Fibroblast of villous mesenchyme (primary cell): ENCODE measurements around the gene XAGE2. TPM values are rescaled to one million over a fixed set of nuclear protein-coding genes. Genes with fewer than 3 reads are reported as not detected.

Source experiments
- DNase-seq: peaks from one replicate; pipeline ENCODE4 v3.0.0-alpha.2; 2010; ENCODE audit warnings: low read depth
- H3K4me3 ChIP-seq: 2 replicates; pipeline ENCODE4 v1.5.1; 2011; ENCODE audit warnings: low read depth, mild to moderate bottlenecking, low read length
- total RNA-seq: library from RNA; depleted of rRNA; stranded (reverse); fragments of >200 nt; gene quantifications from 2 replicates; pipeline ENCODE4 v1.2.3, GENCODE V29; 2012
- TF ChIP-seq, protein P1 (sequence below): IDR thresholded peaks from 2 replicates; pipeline ENCODE4 v1.5.1; 2012; ENCODE audit warnings: low read depth, mild to moderate bottlenecking, low read length; ENCODE audit not compliant: insufficient read depth

The XAGE2 gene
- total RNA-seq, 1 donor, result not detected

GRCh38 chrX:52352551-52352950 lies 16.3 kb upstream of the XAGE2 start:
- no peak for DNase-seq
- TF ChIP-seq, protein P1, sequence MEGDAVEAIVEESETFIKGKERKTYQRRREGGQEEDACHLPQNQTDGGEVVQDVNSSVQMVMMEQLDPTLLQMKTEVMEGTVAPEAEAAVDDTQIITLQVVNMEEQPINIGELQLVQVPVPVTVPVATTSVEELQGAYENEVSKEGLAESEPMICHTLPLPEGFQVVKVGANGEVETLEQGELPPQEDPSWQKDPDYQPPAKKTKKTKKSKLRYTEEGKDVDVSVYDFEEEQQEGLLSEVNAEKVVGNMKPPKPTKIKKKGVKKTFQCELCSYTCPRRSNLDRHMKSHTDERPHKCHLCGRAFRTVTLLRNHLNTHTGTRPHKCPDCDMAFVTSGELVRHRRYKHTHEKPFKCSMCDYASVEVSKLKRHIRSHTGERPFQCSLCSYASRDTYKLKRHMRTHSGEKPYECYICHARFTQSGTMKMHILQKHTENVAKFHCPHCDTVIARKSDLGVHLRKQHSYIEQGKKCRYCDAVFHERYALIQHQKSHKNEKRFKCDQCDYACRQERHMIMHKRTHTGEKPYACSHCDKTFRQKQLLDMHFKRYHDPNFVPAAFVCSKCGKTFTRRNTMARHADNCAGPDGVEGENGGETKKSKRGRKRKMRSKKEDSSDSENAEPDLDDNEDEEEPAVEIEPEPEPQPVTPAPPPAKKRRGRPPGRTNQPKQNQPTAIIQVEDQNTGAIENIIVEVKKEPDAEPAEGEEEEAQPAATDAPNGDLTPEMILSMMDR, result no peak
- H3K4me3 ChIP-seq, result no peak overlapping the region

DNA sequence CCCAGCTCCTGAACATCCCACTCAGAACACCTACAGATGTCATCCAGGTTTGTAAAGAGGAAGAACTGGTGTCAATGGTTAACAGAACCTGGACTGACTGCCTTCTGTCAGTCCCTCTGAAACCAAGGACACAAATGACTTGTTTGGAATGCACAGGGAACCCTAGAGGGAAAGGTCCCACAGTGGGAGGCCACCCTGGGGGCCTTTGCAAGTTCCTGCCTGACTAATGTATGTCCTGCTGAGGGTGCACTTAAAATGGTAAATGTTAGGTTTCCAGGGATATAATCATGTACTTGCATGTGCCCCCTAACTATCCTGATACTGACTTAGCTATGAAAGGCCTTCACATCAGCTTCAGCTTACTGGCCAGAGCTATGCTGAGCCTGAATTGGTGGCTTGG lies 15.0 kb upstream of the XAGE2 start:
- H3K4me3 ChIP-seq, result no peak overlapping the region
- no peak for DNase-seq

GRCh38 chrX:52355108-52355507 lies 13.7 kb upstream of the XAGE2 start:
- DNase-seq, result no peak
- TF ChIP-seq, protein P1, result no peak
- no peak overlapping the region for H3K4me3 ChIP-seq

More for the DNA sequence above, 15.0 kb upstream of the XAGE2 start:
- TF ChIP-seq, protein P1, result no peak

GRCh38 chrX:52359614-52360232 lies 9.1 kb upstream of the XAGE2 start:
- TF ChIP-seq, protein P1, result no peak
- no peak overlapping the region for H3K4me3 ChIP-seq
- DNase-seq, result peak; percentile 11

DNA sequence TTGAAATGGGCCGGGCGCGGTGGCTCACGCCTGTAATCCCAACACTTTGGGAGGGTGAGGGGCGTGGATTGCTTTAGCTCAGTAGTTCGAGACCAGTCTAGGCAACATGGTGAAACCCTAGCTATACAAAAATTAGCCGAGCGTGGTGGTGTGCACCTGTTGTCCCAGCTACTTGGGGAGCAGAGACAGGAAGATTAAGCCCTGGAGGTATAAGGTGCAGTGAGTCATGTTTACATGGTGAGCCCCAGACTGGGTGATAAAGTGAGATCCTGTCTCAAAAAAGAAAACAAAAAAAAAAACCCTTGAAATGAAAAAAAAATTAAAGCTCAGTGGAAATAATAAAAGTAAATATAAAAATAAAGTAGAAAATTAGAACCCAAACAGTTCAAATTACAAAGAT lies 6.9 kb upstream of the XAGE2 start:
- no peak overlapping the region for H3K4me3 ChIP-seq
- DNase-seq, result no peak
- TF ChIP-seq, protein P1, result no peak

DNA sequence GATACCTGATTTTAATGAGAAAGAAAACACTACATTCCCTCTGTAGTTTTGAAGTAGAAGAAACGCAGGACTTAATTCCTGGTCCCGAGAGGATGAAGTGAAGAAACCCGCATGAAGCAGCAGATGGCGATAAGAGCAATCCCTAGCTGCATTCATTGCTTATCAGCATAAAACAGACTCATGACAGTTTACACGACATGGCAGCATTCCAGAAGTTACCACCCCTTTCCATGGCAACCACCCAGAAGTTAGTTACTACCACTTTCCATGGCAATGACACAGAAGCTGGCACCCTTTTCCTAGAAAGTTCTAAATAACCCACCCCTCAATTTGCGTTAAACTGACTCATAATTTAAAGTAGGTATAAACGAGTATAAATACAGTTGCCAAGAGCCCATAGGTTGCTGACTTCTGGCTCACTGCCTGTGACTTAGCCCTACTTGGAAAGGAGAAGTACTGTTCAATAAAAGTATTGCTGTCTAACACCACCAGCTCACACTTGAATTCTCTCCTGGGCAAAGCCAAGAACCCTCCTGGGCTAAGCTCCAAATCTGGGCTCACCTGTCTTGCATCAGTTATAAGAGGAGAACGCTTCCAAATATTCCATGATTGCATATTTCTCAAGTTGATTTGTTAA lies 5.5 kb upstream of the XAGE2 start:
- no peak for DNase-seq
- TF ChIP-seq, protein P1, result no peak
- no peak overlapping the region for H3K4me3 ChIP-seq
